Measurements from ENCODE around the gene EFNA5. TPM values are rescaled to one million over a fixed set of nuclear protein-coding genes. Genes with fewer than 3 reads are reported as not detected.

EFNA5 gene
- total and polyA plus RNA-seq, 2 of the 13 experiments (the other 11 are each of a cell fraction or from before 2014, with no cell fraction given), result not detected

DNA sequence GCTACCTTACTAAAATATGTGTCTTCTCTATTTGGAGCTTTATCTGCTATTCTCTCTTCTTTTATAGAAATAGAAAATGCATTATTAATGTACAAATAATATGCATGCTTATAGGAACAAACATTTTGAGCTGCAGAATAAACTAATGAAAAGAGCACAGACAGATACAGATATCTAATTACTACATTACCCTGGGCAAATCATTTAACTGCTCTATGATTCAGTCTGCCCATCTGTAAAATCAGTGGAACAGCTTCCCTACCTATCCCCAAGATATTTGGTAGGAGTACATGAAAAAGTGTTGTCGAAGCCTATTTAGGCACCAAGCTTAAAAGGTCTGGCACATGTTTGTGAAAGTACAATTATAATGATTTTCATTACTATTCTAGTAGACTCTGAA is 166.3 kb downstream of the EFNA5 start:
- WGBS (ENCODE audit: low lambda C conversion rate), result 6% methylated on average over 1 of the region's 1 CpG
- TF ChIP-seq SIN3A (IDR thresholded peaks at IDR 0.05; ENCODE audit: borderline replicate concordance, low read depth, low read length) (no peak), TIGD3 (CRISPR knock-in tag; IDR thresholded peaks at IDR 0.05; ENCODE audit: borderline replicate concordance) (no peak), ZNF792 (CRISPR knock-in tag; IDR thresholded peaks at IDR 0.05) (no peak), ZNF780A (CRISPR knock-in tag; IDR thresholded peaks at IDR 0.05) (no peak), SYNCRIP (IDR thresholded peaks at IDR 0.05; ENCODE audit: insufficient read depth, low read depth, low read length) (no peak), PAX8 (CRISPR knock-in tag; IDR thresholded peaks at IDR 0.05; ENCODE audit: borderline replicate concordance) (no peak), ZNF101 (CRISPR knock-in tag; IDR thresholded peaks at IDR 0.05; ENCODE audit: borderline replicate concordance, low read depth) (no peak), PBX2 (CRISPR knock-in tag; IDR thresholded peaks at IDR 0.05) (no peak), SMARCE1 (IDR thresholded peaks at IDR 0.05; ENCODE audit: borderline replicate concordance) (no peak), ZNF234 (CRISPR knock-in tag; conservative IDR thresholded peaks at IDR 0.05) (no peak), IKZF5 (CRISPR knock-in tag; IDR thresholded peaks at IDR 0.05) (no peak), ZNF710 (CRISPR knock-in tag; IDR thresholded peaks at IDR 0.05; ENCODE audit: borderline replicate concordance) (no peak), KDM1A (CRISPR knock-in tag; IDR thresholded peaks at IDR 0.05) (no peak), FOSL2 (CRISPR knock-in tag; IDR thresholded peaks at IDR 0.05) (no peak)
- TF ChIP-seq, protein P1, sequence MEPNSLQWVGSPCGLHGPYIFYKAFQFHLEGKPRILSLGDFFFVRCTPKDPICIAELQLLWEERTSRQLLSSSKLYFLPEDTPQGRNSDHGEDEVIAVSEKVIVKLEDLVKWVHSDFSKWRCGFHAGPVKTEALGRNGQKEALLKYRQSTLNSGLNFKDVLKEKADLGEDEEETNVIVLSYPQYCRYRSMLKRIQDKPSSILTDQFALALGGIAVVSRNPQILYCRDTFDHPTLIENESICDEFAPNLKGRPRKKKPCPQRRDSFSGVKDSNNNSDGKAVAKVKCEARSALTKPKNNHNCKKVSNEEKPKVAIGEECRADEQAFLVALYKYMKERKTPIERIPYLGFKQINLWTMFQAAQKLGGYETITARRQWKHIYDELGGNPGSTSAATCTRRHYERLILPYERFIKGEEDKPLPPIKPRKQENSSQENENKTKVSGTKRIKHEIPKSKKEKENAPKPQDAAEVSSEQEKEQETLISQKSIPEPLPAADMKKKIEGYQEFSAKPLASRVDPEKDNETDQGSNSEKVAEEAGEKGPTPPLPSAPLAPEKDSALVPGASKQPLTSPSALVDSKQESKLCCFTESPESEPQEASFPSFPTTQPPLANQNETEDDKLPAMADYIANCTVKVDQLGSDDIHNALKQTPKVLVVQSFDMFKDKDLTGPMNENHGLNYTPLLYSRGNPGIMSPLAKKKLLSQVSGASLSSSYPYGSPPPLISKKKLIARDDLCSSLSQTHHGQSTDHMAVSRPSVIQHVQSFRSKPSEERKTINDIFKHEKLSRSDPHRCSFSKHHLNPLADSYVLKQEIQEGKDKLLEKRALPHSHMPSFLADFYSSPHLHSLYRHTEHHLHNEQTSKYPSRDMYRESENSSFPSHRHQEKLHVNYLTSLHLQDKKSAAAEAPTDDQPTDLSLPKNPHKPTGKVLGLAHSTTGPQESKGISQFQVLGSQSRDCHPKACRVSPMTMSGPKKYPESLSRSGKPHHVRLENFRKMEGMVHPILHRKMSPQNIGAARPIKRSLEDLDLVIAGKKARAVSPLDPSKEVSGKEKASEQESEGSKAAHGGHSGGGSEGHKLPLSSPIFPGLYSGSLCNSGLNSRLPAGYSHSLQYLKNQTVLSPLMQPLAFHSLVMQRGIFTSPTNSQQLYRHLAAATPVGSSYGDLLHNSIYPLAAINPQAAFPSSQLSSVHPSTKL (CRISPR knock-in tag; IDR thresholded peaks at IDR 0.05), result no peak
- TF ChIP-seq, protein P2, sequence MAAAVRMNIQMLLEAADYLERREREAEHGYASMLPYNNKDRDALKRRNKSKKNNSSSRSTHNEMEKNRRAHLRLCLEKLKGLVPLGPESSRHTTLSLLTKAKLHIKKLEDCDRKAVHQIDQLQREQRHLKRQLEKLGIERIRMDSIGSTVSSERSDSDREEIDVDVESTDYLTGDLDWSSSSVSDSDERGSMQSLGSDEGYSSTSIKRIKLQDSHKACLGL (CRISPR knock-in tag; IDR thresholded peaks at IDR 0.05), result no peak

More for the DNA sequence above, 166.3 kb downstream of the EFNA5 start:
- no peak for DNase-seq (ENCODE audit: low spot score)
- no peak overlapping the region for H2AFZ ChIP-seq (ENCODE audit: low read length)
- H3K27ac ChIP-seq (ENCODE audit: extremely low read length, insufficient read depth, low read length), result no peak overlapping the region
- intact Hi-C loops (cut with micrococcal nuclease; ENCODE audit: unreplicated experiment) (no loop called here), in situ Hi-C loops (cut with HindIII; ENCODE audit: extremely low pct_ligation_motif_present, low pct_unique_long_range_greater_than_20kb) (no loop called here)
- no peak overlapping the region for H3K9ac ChIP-seq (ENCODE audit: insufficient read depth, low read depth, low read length)
- no peaks in the 10 kb centered on the region for H3K4me1 ChIP-seq (ENCODE audit: insufficient read depth, low read length)
- 0 out of 5 replicates have a peak, but pooled peaks cover 0 to 2% of the 10 kb centered on the region in 2 experiments for H3K27me3 ChIP-seq (ENCODE audit: control insufficient read depth in 1 of 2, insufficient read depth in 2 of 2, low read length in 2 of 2)
- no peaks in the 10 kb centered on the region for H3K79me2 ChIP-seq (ENCODE audit: insufficient read depth, low read length)
- H3K4me2 ChIP-seq (ENCODE audit: low read depth, low read length), result no peak overlapping the region
- CTCF ChIA-PET (ENCODE audit: low intra/inter-chr PET ratio, low total read pairs), result no interaction called here
- no TSS peak for BruUV-seq (replicated peaks)
- H3K36me3 ChIP-seq (replicated peaks in 1 of 2; ENCODE audit: control insufficient read depth in 1 of 2, insufficient read depth in 2 of 2, low read length in 2 of 2), result no peaks in the 10 kb centered on the region
- no peak for FAIRE-seq
- ATAC-seq, result no peak
- no peak overlapping the region for H3K4me3 ChIP-seq (replicated peaks in 1 of 3; ENCODE audit: insufficient read depth in 1 of 3, low read depth in 2 of 3, low read length in 3 of 3)
- POLR2A ChIA-PET, result no interaction called here
- no peaks in the 10 kb centered on the region for H3K9me3 ChIP-seq (ENCODE audit: low read length)
- no peaks in the 10 kb centered on the region for H4K20me1 ChIP-seq (ENCODE audit: insufficient read depth, low read length)

Measured in HepG2 (cell line).